Measurements from ENCODE around the gene DHX15. TPM values are rescaled to one million over a fixed set of nuclear protein-coding genes. Genes with fewer than 3 reads are reported as not detected.

The DHX15 gene
- total RNA-seq, 1 experiment from 2014 or later = 157 TPM

- no peak overlapping the region for H3K4me3 ChIP-seq
- no peaks in the 10 kb centered on the region for H4K20me1 ChIP-seq (ENCODE audit: insufficient read depth)
- ChIA-PET POLR2A (ENCODE audit: unreplicated experiment) (no interaction called here), CTCF (no interaction called here)
- intact Hi-C loops (cut with micrococcal nuclease; ENCODE audit: unreplicated experiment) = no loop called here
- peaks cover 7% of the 10 kb centered on the region for H3K4me1 ChIP-seq (replicated peaks; ENCODE audit: insufficient read depth)
- TF ChIP-seq EZH2 (IDR thresholded peaks at IDR 0.05; ENCODE audit: low read depth) = no peak
- no peak for TF ChIP-seq CTCF (conservative IDR thresholded peaks at IDR 0.05)
- no peaks in the 10 kb centered on the region for H3K9me2 ChIP-seq (ENCODE audit: insufficient read depth)
- BruUV-seq (replicated peaks) = no TSS peak
- no peaks in the 10 kb centered on the region for H3F3A ChIP-seq (ENCODE audit: insufficient read depth, low read depth)
- H3K4me2 ChIP-seq = no peak overlapping the region
- no peaks in the 10 kb centered on the region for H3K79me2 ChIP-seq (ENCODE audit: low read depth)
- H3K27ac ChIP-seq = no peak overlapping the region
- no peaks in the 10 kb centered on the region for H3K27me3 ChIP-seq (ENCODE audit: insufficient read depth, low read depth)
- no peaks in the 10 kb centered on the region for H3K9me3 ChIP-seq (ENCODE audit: insufficient read depth, low read depth)
- DNase-seq = no peak
- H2AFZ ChIP-seq = no peak overlapping the region
- no peaks in the 10 kb centered on the region for H3K36me3 ChIP-seq (ENCODE audit: low read depth)
Observed at GRCh38 chr4:24604558-24605214, 20.3 kb upstream of the DHX15 start.

GRCh38 chr4:24603343-24603742 is 19.0 kb upstream of the DHX15 start:
- POLR2A ChIA-PET (ENCODE audit: unreplicated experiment) = no interaction called here
- intact Hi-C loops (cut with micrococcal nuclease; ENCODE audit: unreplicated experiment) = no loop called here

GRCh38 chr4:24601121-24601520 is 16.8 kb upstream of the DHX15 start:
- H3K9me3 ChIP-seq (ENCODE audit: insufficient read depth, low read depth) = 0 out of 2 replicates have a peak, but pooled peaks cover 3% of the 10 kb centered on the region
- DNase-seq = no peak
- intact Hi-C loops (cut with micrococcal nuclease; ENCODE audit: unreplicated experiment) = no loop called here
- no peaks in the 10 kb centered on the region for H3K27me3 ChIP-seq (ENCODE audit: insufficient read depth, low read depth)
- no peaks in the 10 kb centered on the region for H3K36me3 ChIP-seq (ENCODE audit: low read depth)
- no peaks in the 10 kb centered on the region for H4K20me1 ChIP-seq (ENCODE audit: insufficient read depth)
- no peak overlapping the region for H3K4me3 ChIP-seq
- H2AFZ ChIP-seq = no peak overlapping the region
- ChIA-PET CTCF (no interaction called here), POLR2A (ENCODE audit: unreplicated experiment) (no interaction called here)
- H3K79me2 ChIP-seq (ENCODE audit: low read depth) = no peaks in the 10 kb centered on the region
- H3K4me2 ChIP-seq = no peak overlapping the region
- no peaks in the 10 kb centered on the region for H3K9me2 ChIP-seq (ENCODE audit: insufficient read depth)
- peaks cover 28% of the 10 kb centered on the region for H3F3A ChIP-seq (ENCODE audit: insufficient read depth, low read depth)
- no TSS peak for BruUV-seq (replicated peaks)
- H3K27ac ChIP-seq = no peak overlapping the region
- TF ChIP-seq EZH2 (IDR thresholded peaks at IDR 0.05; ENCODE audit: low read depth) = no peak
- H3K4me1 ChIP-seq (replicated peaks; ENCODE audit: insufficient read depth) = peaks cover 37% of the 10 kb centered on the region

More at GRCh38 chr4:24603343-24603742, 19.0 kb upstream of the DHX15 start:
- no peak for DNase-seq
- H3K9me2 ChIP-seq (ENCODE audit: insufficient read depth) = no peaks in the 10 kb centered on the region
- TF ChIP-seq EZH2 (IDR thresholded peaks at IDR 0.05; ENCODE audit: low read depth) (no peak), CTCF (conservative IDR thresholded peaks at IDR 0.05) (no peak)
- CTCF ChIA-PET = no interaction called here
- H3K4me3 ChIP-seq = no peak overlapping the region
- peaks cover 11% of the 10 kb centered on the region for H3F3A ChIP-seq (ENCODE audit: insufficient read depth, low read depth)
- no peaks in the 10 kb centered on the region for H3K27me3 ChIP-seq (ENCODE audit: insufficient read depth, low read depth)
- no peaks in the 10 kb centered on the region for H3K36me3 ChIP-seq (ENCODE audit: low read depth)
- no peak overlapping the region for H3K27ac ChIP-seq
- H3K79me2 ChIP-seq (ENCODE audit: low read depth) = no peaks in the 10 kb centered on the region
- H3K4me2 ChIP-seq = no peak overlapping the region
- H3K9me3 ChIP-seq (ENCODE audit: insufficient read depth, low read depth) = 0 out of 2 replicates have a peak, but pooled peaks cover 3% of the 10 kb centered on the region
- H3K4me1 ChIP-seq (replicated peaks; ENCODE audit: insufficient read depth) = peaks cover 18% of the 10 kb centered on the region
- no peaks in the 10 kb centered on the region for H4K20me1 ChIP-seq (ENCODE audit: insufficient read depth)
- no peak overlapping the region for H2AFZ ChIP-seq
- no TSS peak for BruUV-seq (replicated peaks)

- Histone ChIP-seq H3K27ac (peak overlapping the region; percentile 98; the same call in 1 of the 2 replicates), H3K9me3 (ENCODE audit: insufficient read depth, low read depth) (0 out of 2 replicates have a peak, but pooled peaks cover 3% of the 10 kb centered on the region), H3K4me1 (replicated peaks; ENCODE audit: insufficient read depth) (peaks cover 48% of the 10 kb centered on the region), H3K4me3 (no peak overlapping the region), H3K36me3 (ENCODE audit: low read depth) (no peaks in the 10 kb centered on the region), H4K20me1 (ENCODE audit: insufficient read depth) (no peaks in the 10 kb centered on the region), H3K27me3 (ENCODE audit: insufficient read depth, low read depth) (no peaks in the 10 kb centered on the region), H2AFZ (no peak overlapping the region), H3K4me2 (no peak overlapping the region), H3F3A (ENCODE audit: insufficient read depth, low read depth) (peaks cover 47% of the 10 kb centered on the region), H3K79me2 (ENCODE audit: low read depth) (no peaks in the 10 kb centered on the region), H3K9me2 (ENCODE audit: insufficient read depth) (no peaks in the 10 kb centered on the region)
- POLR2A ChIA-PET (ENCODE audit: unreplicated experiment) = no interaction called here
- intact Hi-C loops (cut with micrococcal nuclease; ENCODE audit: unreplicated experiment) = loop anchor here (5.0 kb wide), 1 partner anchor 163 kb away; no protein-coding TSS in a partner anchor
- no peak for DNase-seq
- CTCF ChIA-PET = no interaction called here
- TF ChIP-seq EZH2 (IDR thresholded peaks at IDR 0.05; ENCODE audit: low read depth) (no peak), CTCF (conservative IDR thresholded peaks at IDR 0.05) (no peak)
- no TSS peak for BruUV-seq (replicated peaks)
Observed at GRCh38 chr4:24599275-24599674, 14.9 kb upstream of the DHX15 start.
